Uterus (tissue), 4 donors: ENCODE data around the gene CEMIP. TPM values are rescaled to one million over a fixed set of nuclear protein-coding genes. Genes with fewer than 3 reads are reported as not detected.

Experiments used
- DNase-seq, 2 donors: peaks; one replicate each; pipeline ENCODE4 v3.0.0-alpha.2; 2019 to 2020
- H3K27ac ChIP-seq, 2 donors: fragments of 200-600 bp; sonication (generic); 1 replicate in 1 of 2; 2 replicates in 1 of 2; pipeline ENCODE4 v1.5.1; 2016 to 2018
- H3K27me3 ChIP-seq, 2 donors: fragments of 200-600 bp; sonication (generic); one replicate each; pipeline ENCODE4 v1.5.1; 2018 to 2019; ENCODE audit warnings: control low read depth in 1 of 2
- H3K36me3 ChIP-seq, 2 donors: fragments of 200-600 bp; sonication (generic); one replicate each; pipeline ENCODE4 v1.5.1; 2019; ENCODE audit warnings: control low read depth in 1 of 2
- H3K4me1 ChIP-seq, 2 donors: fragments of 200-600 bp; sonication (generic); one replicate each; pipeline ENCODE4 v1.5.1; 2018 to 2019; ENCODE audit warnings: control low read depth in 1 of 2
- H3K4me3 ChIP-seq, 2 donors: fragments of 200-600 bp; sonication (generic); 1 replicate in 1 of 2; 2 replicates in 1 of 2; pipeline ENCODE4 v1.5.1; 2018 to 2019; ENCODE audit warnings: mild to moderate bottlenecking in 1 of 2
- H3K9me3 ChIP-seq, 2 donors: fragments of 200-600 bp; sonication (generic); one replicate each; pipeline ENCODE4 v1.5.1; 2019; ENCODE audit warnings: control low read depth in 1 of 2
- CTCF ChIP-seq, 4 experiments: fragments of 200-600 bp in 2 of 4; fragments of 450-650 bp in 2 of 4; sonication (generic) in 2 of 4; IDR thresholded peaks; one replicate each; pipeline ENCODE4 v1.5.1; 2016 to 2019; ENCODE audit warnings: antibody characterized with exemption in 4 of 4, mild to moderate bottlenecking in 2 of 4, moderate library complexity in 1 of 4
- POLR2A ChIP-seq, 2 donors: fragments of 450-650 bp; IDR thresholded peaks; one replicate each; pipeline ENCODE4 v1.6.1; 2016; ENCODE audit warnings: antibody characterized with exemption in 2 of 2, mild to moderate bottlenecking in 1 of 2, moderate library complexity in 1 of 2
- intact Hi-C: fragments of 100-400 bp; cut with DNase I; formaldehyde crosslinking; loops from one replicate; pipeline ENCODE4 v1.15.1; 2023; ENCODE audit warnings: low total_unique reads
- total RNA-seq, 4 donors: library from RNA; depleted of rRNA in 3 of 4; stranded (reverse); fragments of >200 nt in 3 of 4; gene quantifications; one replicate each; pipeline versions ENCODE4 v1.1.0 to v1.2.4, GENCODE V29; 2014 to 2023
- donor health status: DM: yes; HTN: yes; CAD: no.

Gene CEMIP
- total RNA-seq, 4 donors from 2014 or later: under 0.01 to 1.9 (median 1.1) TPM

GRCh38 chr15:80967451-80967850 is 188.3 kb downstream of the CEMIP start:
- intact Hi-C loops: loop anchor here (5.0 kb wide), 1 partner anchor 510 kb away; no protein-coding TSS in a partner anchor
- no peak for DNase-seq
- H3K4me3 ChIP-seq: no peak overlapping the region
- H3K27me3 ChIP-seq: no peaks in the 10 kb centered on the region
- no peak for TF ChIP-seq CTCF (IDR thresholded peaks at IDR 0.05)
- no peaks in the 10 kb centered on the region for H3K9me3 ChIP-seq
- no peaks in the 10 kb centered on the region for H3K36me3 ChIP-seq
- no peak overlapping the region for H3K27ac ChIP-seq
- H3K4me1 ChIP-seq: no peaks in the 10 kb centered on the region

- Histone ChIP-seq H3K4me1 (no peaks in the 10 kb centered on the region), H3K27ac (no peak overlapping the region), H3K27me3 (no peaks in the 10 kb centered on the region), H3K9me3 (no peaks in the 10 kb centered on the region), H3K4me3 (no peak overlapping the region), H3K36me3 (no peaks in the 10 kb centered on the region)
- DNase-seq: no peak
- intact Hi-C loops: loop anchor here (5.0 kb wide), 1 partner anchor 511 kb away; no protein-coding TSS in a partner anchor
- TF ChIP-seq POLR2A (IDR thresholded peaks at IDR 0.05) (no peak), CTCF (IDR thresholded peaks at IDR 0.05) (no peak)
Observed at GRCh38 chr15:80967991-80968510, 188.9 kb downstream of the CEMIP start.

- H3K27ac ChIP-seq: no peak overlapping the region
- TF ChIP-seq POLR2A (IDR thresholded peaks at IDR 0.05) (no peak), CTCF (IDR thresholded peaks at IDR 0.05) (no peak)
- H3K9me3 ChIP-seq: no peaks in the 10 kb centered on the region
- no peak overlapping the region for H3K4me3 ChIP-seq
- H3K4me1 ChIP-seq: no peaks in the 10 kb centered on the region
- no peak for DNase-seq
- intact Hi-C loops: loop anchor here (5.0 kb wide), 1 partner anchor 512 kb away; no protein-coding TSS in a partner anchor
- no peaks in the 10 kb centered on the region for H3K36me3 ChIP-seq
- no peaks in the 10 kb centered on the region for H3K27me3 ChIP-seq
Observed at GRCh38 chr15:80969316-80969715, 190.1 kb downstream of the CEMIP start.

- no peak overlapping the region for H3K4me3 ChIP-seq
- intact Hi-C loops: no loop called here
- no peaks in the 10 kb centered on the region for H3K4me1 ChIP-seq
- no peaks in the 10 kb centered on the region for H3K9me3 ChIP-seq
- no peaks in the 10 kb centered on the region for H3K36me3 ChIP-seq
- TF ChIP-seq POLR2A (IDR thresholded peaks at IDR 0.05) (no peak), CTCF (IDR thresholded peaks at IDR 0.05) (peak; percentile 77 to 89 (median 82))
- DNase-seq: peak; percentile 57 to 60
- no peaks in the 10 kb centered on the region for H3K27me3 ChIP-seq
- no peak overlapping the region for H3K27ac ChIP-seq
Observed at GRCh38 chr15:80970018-80970657, 191.0 kb downstream of the CEMIP start.

- Histone ChIP-seq H3K4me1 (no peaks in the 10 kb centered on the region), H3K9me3 (no peaks in the 10 kb centered on the region), H3K27ac (no peak overlapping the region), H3K27me3 (no peaks in the 10 kb centered on the region), H3K4me3 (no peak overlapping the region), H3K36me3 (no peaks in the 10 kb centered on the region)
- intact Hi-C loops: no loop called here
- no peak for DNase-seq
- TF ChIP-seq CTCF (IDR thresholded peaks at IDR 0.05): no peak
- TF ChIP-seq POLR2A (IDR thresholded peaks at IDR 0.05): no peak
Observed at GRCh38 chr15:80970658-80971057, 191.5 kb downstream of the CEMIP start.
